GM20000 (cell line): ENCODE results near the gene ATG2A.
A peak's percentile ranks its signal among the peaks of the same experiment; 100 is the strongest.

ENCODE experiments used
- DNase-seq: peaks from one replicate; pipeline ENCODE4 v3.0.0; 2012; ENCODE audit warnings: low spot score
- CTCF ChIP-seq: IDR thresholded peaks from 2 replicates; pipeline ENCODE4 v1.5.1; 2012; ENCODE audit warnings: mild to moderate bottlenecking, control low read depth; ENCODE audit errors: extremely low read depth, missing control alignments

ATG2A gene

GRCh38 chr11:64883575-64883974, 33.4 kb downstream of the ATG2A start:
- no peak for TF ChIP-seq CTCF
- DNase-seq, result no peak

GRCh38 chr11:64882243-64882642, 34.8 kb downstream of the ATG2A start:
- no peak for DNase-seq
- TF ChIP-seq CTCF, result no peak

- DNase-seq, result no peak
- TF ChIP-seq CTCF, result no peak
Measured at GRCh38 chr11:64881476-64881875, 35.5 kb downstream of the ATG2A start.

- TF ChIP-seq CTCF, result no peak
- DNase-seq, result peak; percentile 47
Measured at GRCh38 chr11:64880240-64881001, 36.6 kb downstream of the ATG2A start.

- no peak for DNase-seq
- TF ChIP-seq CTCF, result no peak
Measured at GRCh38 chr11:64879244-64879900, 37.6 kb downstream of the ATG2A start.

GRCh38 chr11:64878494-64879243, 38.3 kb downstream of the ATG2A start, which contains the start of gene EHD1:
EHD1 (minus strand) TSS chr11:64878621; CDS start chr11:64878464, 157 bp downstream.
- peak; percentile 88 for TF ChIP-seq CTCF
- peak; percentile 100 for DNase-seq

- TF ChIP-seq CTCF, result no peak
- no peak for DNase-seq
Measured at GRCh38 chr11:64878223-64878493, 38.9 kb downstream of the ATG2A start.
